Trophoblast cell (in vitro differentiated cells and primary cell): Measurements from ENCODE around the gene USP9X.

Experiments
- DNase-seq, 2 donors: peaks; one replicate each; pipeline ENCODE4 v3.0.0-alpha.2; 2016
- H2AFZ ChIP-seq: 2 replicates; pipeline ENCODE4 v1.6.1; 2013; ENCODE audit warnings: low read length, moderate library complexity, mild to moderate bottlenecking; ENCODE audit not compliant: insufficient read depth, poor library complexity
- H2AK5ac ChIP-seq: 2 replicates; pipeline ENCODE4 v1.6.1; 2013; ENCODE audit warnings: mild to moderate bottlenecking, low read length
- H2BK120ac ChIP-seq: 2 replicates; pipeline ENCODE4 v1.6.1; 2013; ENCODE audit warnings: low read length, mild to moderate bottlenecking, moderate library complexity; ENCODE audit not compliant: insufficient read depth, poor library complexity
- H2BK12ac ChIP-seq: 2 replicates; pipeline ENCODE4 v1.6.1; 2013; ENCODE audit warnings: mild to moderate bottlenecking, low read length, moderate library complexity
- H2BK5ac ChIP-seq: 2 replicates; pipeline ENCODE4 v1.6.1; 2013; ENCODE audit warnings: low read length, low read depth, moderate library complexity, mild to moderate bottlenecking; ENCODE audit not compliant: poor library complexity
- H3K14ac ChIP-seq: 2 replicates; pipeline ENCODE4 v1.6.1; 2013; ENCODE audit warnings: mild to moderate bottlenecking, low read length
- H3K18ac ChIP-seq: 2 replicates; pipeline ENCODE4 v1.6.1; 2013; ENCODE audit warnings: mild to moderate bottlenecking, low read length
- H3K23ac ChIP-seq: 2 replicates; pipeline ENCODE4 v1.6.1; 2013; ENCODE audit warnings: low read length
- H3K27ac ChIP-seq: 2 replicates; pipeline ENCODE4 v1.5.1; 2013; ENCODE audit warnings: low read depth, mild to moderate bottlenecking, inconsistent platforms, low read length, moderate library complexity
- H3K27me3 ChIP-seq: 2 replicates; pipeline ENCODE4 v1.6.1; 2013; ENCODE audit warnings: inconsistent platforms, mild to moderate bottlenecking, low read length, moderate library complexity; ENCODE audit not compliant: insufficient read depth
- H3K36me3 ChIP-seq, 2 experiments: 1 replicate in 1 of 2; 2 replicates in 1 of 2; pipeline ENCODE4 v1.6.1; 2013; ENCODE audit warnings: low read length in 2 of 2, mild to moderate bottlenecking in 2 of 2, moderate library complexity in 1 of 2; ENCODE audit not compliant: insufficient read depth in 2 of 2, control insufficient read depth in 1 of 2
- H3K4ac ChIP-seq: 2 replicates; pipeline ENCODE4 v1.6.1; 2013; ENCODE audit warnings: low read depth, mild to moderate bottlenecking, low read length, moderate library complexity
- H3K4me1 ChIP-seq, 2 experiments: 1 replicate in 1 of 2; 2 replicates in 1 of 2; pipeline ENCODE4 v1.6.1; 2013; ENCODE audit warnings: low read length in 2 of 2, mild to moderate bottlenecking in 2 of 2, moderate library complexity in 1 of 2; ENCODE audit not compliant: insufficient read depth in 2 of 2, control insufficient read depth in 1 of 2
- H3K4me2 ChIP-seq: 2 replicates; pipeline ENCODE4 v1.6.1; 2013; ENCODE audit warnings: inconsistent platforms, mild to moderate bottlenecking, low read length, moderate library complexity
- H3K4me3 ChIP-seq: 2 replicates; pipeline ENCODE4 v1.5.1; 2013; ENCODE audit warnings: mild to moderate bottlenecking, low read depth, low read length, inconsistent platforms
- H3K79me1 ChIP-seq: one replicate; pipeline ENCODE4 v1.6.1; 2013; ENCODE audit warnings: low read length
- H3K79me2 ChIP-seq: 2 replicates; pipeline ENCODE4 v1.6.1; 2013; ENCODE audit warnings: low read length, mild to moderate bottlenecking; ENCODE audit not compliant: control insufficient read depth, insufficient read depth, poor library complexity
- H3K9ac ChIP-seq: 2 replicates; pipeline ENCODE4 v1.6.1; 2013; ENCODE audit warnings: mild to moderate bottlenecking, low read length
- H3K9me3 ChIP-seq: 2 replicates; pipeline ENCODE4 v1.6.1; 2013; ENCODE audit warnings: low read depth, mild to moderate bottlenecking, control low read depth, inconsistent platforms, low read length; ENCODE audit not compliant: insufficient read depth
- H4K12ac ChIP-seq: 2 replicates; pipeline ENCODE4 v1.6.1; 2013; ENCODE audit warnings: low read depth, mild to moderate bottlenecking, low read length, moderate library complexity
- H4K8ac ChIP-seq: 2 replicates; pipeline ENCODE4 v1.6.1; 2013; ENCODE audit warnings: low read depth, mild to moderate bottlenecking, low read length, moderate library complexity
- H4K91ac ChIP-seq: one replicate; pipeline ENCODE4 v1.6.1; 2013; ENCODE audit warnings: low read depth, mild to moderate bottlenecking, low read length, moderate library complexity
- WGBS: extraction: QIAGEN DNeasy Blood & Tissue Kit; methylation state at CpG from one replicate; pipeline ENCODE4 v1.1.7; 2013; ENCODE audit warnings: missing lambda C conversion rate; ENCODE audit not compliant: insufficient read length, insufficient coverage; ENCODE audit errors: extremely low coverage; 5-methylcytosine and 5-hydroxymethylcytosine counted together

The USP9X gene

DNA sequence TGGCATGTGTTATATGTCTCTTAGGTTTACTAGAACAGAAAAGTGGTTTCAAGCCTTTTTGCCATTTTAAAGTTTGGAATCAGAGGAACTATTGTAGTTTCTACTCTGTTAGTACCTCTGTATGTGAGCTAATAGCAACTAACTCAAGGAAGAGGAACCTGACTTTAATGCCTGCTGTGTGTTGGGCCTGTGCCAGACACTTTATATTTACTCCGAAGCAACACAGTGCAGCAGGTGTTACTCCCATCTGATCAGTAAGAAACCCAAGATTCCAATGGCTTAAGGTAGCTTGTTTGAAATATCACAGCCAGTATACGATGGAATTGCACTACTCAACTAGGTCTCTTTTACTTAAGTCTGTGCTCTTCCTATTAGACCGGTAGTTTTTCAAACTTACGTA, 79.2 kb downstream of the USP9X start:
- no peak overlapping the region for H3K27ac ChIP-seq
- H2AK5ac ChIP-seq = no peak overlapping the region
- no peak overlapping the region for H2BK5ac ChIP-seq
- H3K27me3 ChIP-seq = no peaks in the 10 kb centered on the region
- no peak overlapping the region for H2AFZ ChIP-seq
- H3K79me1 ChIP-seq = no peaks in the 10 kb centered on the region
- WGBS = no CpG with 5 or more reads among the region's 4 CpGs
- H3K9me3 ChIP-seq = no peaks in the 10 kb centered on the region
- H3K4me2 ChIP-seq = no peak overlapping the region
- H3K4me1 ChIP-seq = no peaks in the 10 kb centered on the region
- H2BK12ac ChIP-seq = no peak overlapping the region
- no peak overlapping the region for H3K18ac ChIP-seq
- H3K23ac ChIP-seq = no peak overlapping the region
- no peaks in the 10 kb centered on the region for H3K79me2 ChIP-seq
- no peak overlapping the region for H4K91ac ChIP-seq
- DNase-seq = no peak
- no peak overlapping the region for H3K14ac ChIP-seq
- peaks cover 5 to 11% of the 10 kb centered on the region in 2 experiments for H3K36me3 ChIP-seq
- H3K4me3 ChIP-seq = no peak overlapping the region
- H3K4ac ChIP-seq = no peak overlapping the region
- H2BK120ac ChIP-seq = no peak overlapping the region
- H3K9ac ChIP-seq = no peak overlapping the region
- H4K12ac ChIP-seq = no peak overlapping the region
- no peak overlapping the region for H4K8ac ChIP-seq

DNA sequence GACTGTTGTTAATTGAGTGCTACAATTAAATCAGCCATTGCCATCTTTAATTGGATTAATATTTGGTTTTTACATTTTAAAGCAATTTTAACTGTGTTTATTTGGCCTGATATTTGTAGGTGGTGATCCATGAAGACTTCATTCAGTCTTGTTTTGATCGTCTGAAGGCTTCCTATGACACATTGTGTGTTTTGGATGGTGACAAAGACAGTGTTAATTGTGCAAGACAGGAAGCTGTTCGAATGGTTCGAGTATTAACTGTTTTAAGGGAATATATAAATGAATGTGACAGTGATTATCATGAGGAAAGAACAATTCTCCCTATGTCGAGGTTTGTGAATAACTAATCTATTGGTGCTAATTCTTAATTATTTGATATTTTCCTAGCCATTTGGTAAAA, 82.6 kb downstream of the USP9X start:
- Histone ChIP-seq H2BK5ac (no peak overlapping the region), H3K79me1 (no peaks in the 10 kb centered on the region), H3K27ac (no peak overlapping the region), H3K23ac (no peak overlapping the region), H2AK5ac (no peak overlapping the region), H3K9me3 (no peaks in the 10 kb centered on the region), H3K14ac (no peak overlapping the region), H2BK120ac (no peak overlapping the region), H3K4me2 (no peak overlapping the region), H4K12ac (no peak overlapping the region), H3K36me3 (peaks cover 13% of the 10 kb centered on the region in 2 experiments), H3K27me3 (no peaks in the 10 kb centered on the region), H3K79me2 (no peaks in the 10 kb centered on the region), H3K4me1 (no peaks in the 10 kb centered on the region), H2AFZ (no peak overlapping the region), H3K18ac (no peak overlapping the region), H3K4me3 (no peak overlapping the region), H4K91ac (no peak overlapping the region), H4K8ac (no peak overlapping the region), H3K4ac (no peak overlapping the region), H2BK12ac (no peak overlapping the region), H3K9ac (no peak overlapping the region)
- WGBS = no CpG with 5 or more reads among the region's 4 CpGs
- no peak for DNase-seq

DNA sequence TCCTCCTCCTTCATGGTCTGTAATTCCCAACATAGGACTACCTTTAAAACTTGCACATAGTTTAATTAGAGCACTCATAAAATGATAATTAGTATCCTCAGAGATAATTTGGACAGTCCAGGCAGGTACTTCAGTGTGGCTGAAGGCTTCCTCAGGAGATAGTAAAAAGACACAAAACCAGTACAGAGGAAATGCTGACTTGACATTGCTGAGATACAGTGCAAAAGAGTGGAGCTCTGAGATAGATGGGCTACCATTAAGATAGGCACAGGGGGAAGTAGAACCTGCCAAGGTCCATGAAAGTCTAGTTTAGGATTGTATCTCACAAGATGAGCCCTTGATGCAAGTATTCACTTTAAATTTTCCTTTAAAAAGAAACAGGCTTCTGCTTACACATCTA, 91.0 kb downstream of the USP9X start:
- H2BK5ac ChIP-seq = no peak overlapping the region
- H2AFZ ChIP-seq = no peak overlapping the region
- H3K36me3 ChIP-seq = peaks cover 2% of the 10 kb centered on the region in 2 experiments
- H3K79me1 ChIP-seq = no peaks in the 10 kb centered on the region
- no peaks in the 10 kb centered on the region for H3K4me1 ChIP-seq
- H2AK5ac ChIP-seq = no peak overlapping the region
- no peak overlapping the region for H3K4me3 ChIP-seq
- no peak overlapping the region for H3K18ac ChIP-seq
- H3K27ac ChIP-seq = no peak overlapping the region
- H3K27me3 ChIP-seq = no peaks in the 10 kb centered on the region
- H3K23ac ChIP-seq = no peak overlapping the region
- no peaks in the 10 kb centered on the region for H3K9me3 ChIP-seq
- H3K4ac ChIP-seq = no peak overlapping the region
- no peak overlapping the region for H4K12ac ChIP-seq
- no peak overlapping the region for H4K91ac ChIP-seq
- no peak overlapping the region for H2BK12ac ChIP-seq
- H2BK120ac ChIP-seq = no peak overlapping the region
- no peak overlapping the region for H3K14ac ChIP-seq
- no peak overlapping the region for H3K4me2 ChIP-seq
- no peak overlapping the region for H4K8ac ChIP-seq
- DNase-seq = no peak
- no peaks in the 10 kb centered on the region for H3K79me2 ChIP-seq
- H3K9ac ChIP-seq = no peak overlapping the region

DNA sequence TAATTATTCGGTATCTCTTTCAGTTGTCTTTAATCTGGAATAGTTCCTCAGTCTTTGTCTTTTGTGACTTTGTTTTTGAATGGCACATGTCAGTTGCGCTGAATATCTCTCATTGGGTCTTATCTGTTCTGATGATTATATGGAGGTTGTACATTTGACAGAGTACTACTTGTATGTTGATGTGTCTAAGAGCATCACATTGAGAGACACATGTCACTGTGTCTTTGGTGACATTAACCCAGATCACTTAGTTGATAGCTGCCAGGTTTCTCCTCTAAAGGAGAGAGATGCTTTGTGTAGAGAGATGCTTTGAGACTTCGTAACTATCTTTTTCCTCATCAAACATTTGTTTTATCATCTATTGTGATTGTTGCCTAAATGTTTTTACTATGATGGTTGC, 92.1 kb downstream of the USP9X start:
- Histone ChIP-seq H2AFZ (no peak overlapping the region), H3K4me3 (no peak overlapping the region), H4K12ac (no peak overlapping the region), H4K91ac (no peak overlapping the region), H2BK120ac (no peak overlapping the region), H3K36me3 (peaks cover 4% of the 10 kb centered on the region in 2 experiments), H3K4me2 (no peak overlapping the region), H2AK5ac (no peak overlapping the region), H3K14ac (no peak overlapping the region), H3K18ac (no peak overlapping the region), H2BK12ac (no peak overlapping the region), H3K4me1 (no peaks in the 10 kb centered on the region), H3K4ac (no peak overlapping the region), H3K9me3 (no peaks in the 10 kb centered on the region), H2BK5ac (no peak overlapping the region), H3K79me2 (no peaks in the 10 kb centered on the region), H3K9ac (no peak overlapping the region), H3K23ac (no peak overlapping the region), H3K79me1 (no peaks in the 10 kb centered on the region), H3K27me3 (no peaks in the 10 kb centered on the region), H3K27ac (no peak overlapping the region), H4K8ac (no peak overlapping the region)
- WGBS = no CpG with 5 or more reads among the region's 3 CpGs
- DNase-seq = no peak
